HG03025 (cell line): ENCODE measurements around the gene SS18L1.
"Not testable (repeated sequence)": the region's sequence is repeated elsewhere in the genome, so short reads cannot be mapped to it uniquely, and the experiment has no call there.

ENCODE experiments used
- ATAC-seq: cut with Tn5 transposase; IDR thresholded peaks from one replicate; pipeline ENCODE4 v1.9.1; 2021; ENCODE audit warnings: mild to moderate bottlenecking, moderate library complexity; ENCODE audit not compliant: unreplicated experiment, low FRiP score

Gene SS18L1, protein sequence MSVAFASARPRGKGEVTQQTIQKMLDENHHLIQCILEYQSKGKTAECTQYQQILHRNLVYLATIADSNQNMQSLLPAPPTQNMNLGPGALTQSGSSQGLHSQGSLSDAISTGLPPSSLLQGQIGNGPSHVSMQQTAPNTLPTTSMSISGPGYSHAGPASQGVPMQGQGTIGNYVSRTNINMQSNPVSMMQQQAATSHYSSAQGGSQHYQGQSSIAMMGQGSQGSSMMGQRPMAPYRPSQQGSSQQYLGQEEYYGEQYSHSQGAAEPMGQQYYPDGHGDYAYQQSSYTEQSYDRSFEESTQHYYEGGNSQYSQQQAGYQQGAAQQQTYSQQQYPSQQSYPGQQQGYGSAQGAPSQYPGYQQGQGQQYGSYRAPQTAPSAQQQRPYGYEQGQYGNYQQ

DNA sequence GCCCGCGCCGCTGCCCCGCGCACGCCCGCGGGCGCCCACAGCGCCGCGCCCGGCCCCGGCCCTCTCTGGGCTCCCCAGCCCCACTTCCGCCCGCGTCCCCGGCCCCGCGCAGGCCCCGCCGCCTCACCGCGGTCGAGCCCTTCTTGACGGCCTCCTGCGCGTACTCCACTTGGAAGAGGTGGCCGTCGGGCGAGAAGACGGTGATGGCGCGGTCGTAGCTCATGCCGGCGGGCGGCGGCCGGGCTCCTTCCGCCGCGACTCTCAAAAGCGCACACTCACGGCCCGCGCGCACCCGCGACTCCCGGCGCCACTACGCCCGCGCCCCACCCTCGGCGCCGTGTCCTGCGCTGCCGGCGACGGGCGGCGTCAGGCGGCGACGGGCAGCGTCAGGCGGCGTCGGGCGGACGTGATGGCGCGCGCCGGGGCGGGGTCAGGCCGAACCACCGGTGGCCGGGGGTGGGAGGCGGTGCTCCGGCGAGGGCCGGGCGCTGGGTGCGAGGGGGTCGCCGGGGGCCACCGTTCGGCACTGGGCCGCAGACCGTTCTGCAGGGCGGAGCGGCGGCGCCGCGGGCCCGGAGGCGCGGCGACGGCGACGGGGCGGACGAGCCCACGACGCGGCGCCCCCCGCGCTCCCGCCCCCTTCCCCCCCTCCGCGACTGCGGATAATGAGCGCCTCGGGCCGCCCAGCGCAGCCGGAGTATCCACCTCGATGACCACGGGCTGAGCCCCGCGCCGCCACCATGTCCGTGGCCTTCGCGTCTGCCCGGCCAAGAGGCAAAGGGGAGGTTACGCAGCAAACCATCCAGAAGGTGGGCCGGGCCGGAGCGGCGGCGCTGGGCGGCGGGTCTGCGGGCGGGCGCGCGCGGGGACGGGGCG, at the start of gene SS18L1, which contains the start of gene PSMA7:
Gene SS18L1, plus strand, starts transcription at position 689 of the 876 bp plus-strand sequence. Its CDS starts 52 bp downstream, at position 741.
Gene PSMA7, minus strand, starts transcription at position 314 of the 876 bp plus-strand sequence. Its CDS starts 91 bp downstream, at position 223.
- ATAC-seq: peak; percentile 68

DNA sequence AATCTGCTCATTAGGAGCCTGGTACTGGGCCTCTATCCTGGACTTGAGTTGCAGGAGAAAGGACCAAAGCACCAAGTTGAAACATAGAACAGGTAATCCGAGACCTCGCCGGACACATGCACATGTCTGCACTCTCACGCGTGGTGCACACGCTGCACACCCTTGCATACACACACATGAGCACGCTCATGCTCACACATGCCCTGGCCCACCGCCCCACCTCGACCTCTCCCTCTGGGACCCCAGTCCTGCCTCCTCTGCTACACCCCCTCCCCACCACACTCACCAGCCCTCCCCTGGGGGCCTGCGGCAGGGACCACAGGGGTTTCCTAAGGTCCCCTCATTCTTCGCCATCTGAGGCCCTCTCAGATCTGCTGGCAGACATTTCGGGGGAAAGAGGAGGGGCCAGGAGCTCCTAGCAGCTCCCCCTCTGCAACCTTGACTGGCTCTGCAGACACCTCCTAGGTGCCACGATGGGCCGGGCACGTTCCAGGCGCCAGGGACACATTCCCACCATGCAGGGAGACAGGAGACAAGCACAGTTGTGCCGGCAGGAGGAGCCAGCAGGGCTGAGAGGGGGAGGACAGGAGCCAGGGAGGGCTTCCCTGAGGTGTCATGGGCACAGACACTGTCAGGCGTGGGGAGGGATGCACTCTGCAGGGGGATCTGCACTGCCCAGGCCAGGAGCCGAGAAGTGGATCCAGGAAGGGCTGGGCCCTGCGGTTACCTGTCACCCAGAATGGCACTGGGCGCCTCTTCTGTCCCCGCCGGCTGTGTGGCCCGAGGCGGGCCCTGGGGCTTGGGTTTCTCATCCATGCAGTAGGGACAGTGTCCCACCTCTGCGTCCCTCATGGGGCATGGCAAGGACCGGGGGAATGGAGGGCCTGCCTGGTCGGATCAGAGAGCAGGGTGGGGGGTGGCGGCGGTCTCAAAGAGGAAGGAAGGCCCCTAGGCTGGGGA, 46.9 kb upstream of the SS18L1 start:
- ATAC-seq: no peak

DNA sequence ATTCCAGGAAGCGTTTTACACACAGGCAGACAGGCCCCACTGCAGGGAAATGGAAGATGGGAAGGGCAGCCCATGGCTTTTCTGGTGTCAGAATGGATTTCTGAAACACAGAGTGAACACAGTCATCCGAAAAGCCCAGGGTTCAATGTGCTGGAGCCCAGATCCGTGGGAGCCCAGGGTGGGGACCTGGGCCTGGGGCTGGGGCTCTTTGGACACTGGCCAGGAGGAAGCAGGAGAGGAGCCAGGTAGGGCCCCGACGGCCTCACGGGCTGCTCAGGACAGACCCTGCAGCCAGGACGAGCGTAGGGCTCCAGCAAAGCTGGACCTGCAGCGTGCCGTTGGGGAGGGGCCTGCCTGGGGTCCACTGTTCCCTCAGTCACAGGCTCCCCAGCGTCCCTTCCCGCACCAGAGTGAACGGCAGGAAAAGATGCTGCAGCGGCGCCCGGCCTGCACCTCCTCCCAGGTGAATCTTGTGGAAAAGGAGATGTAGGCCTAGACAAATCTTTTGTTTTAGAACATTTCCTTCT, 45.6 kb upstream of the SS18L1 start:
- ATAC-seq: no peak

DNA sequence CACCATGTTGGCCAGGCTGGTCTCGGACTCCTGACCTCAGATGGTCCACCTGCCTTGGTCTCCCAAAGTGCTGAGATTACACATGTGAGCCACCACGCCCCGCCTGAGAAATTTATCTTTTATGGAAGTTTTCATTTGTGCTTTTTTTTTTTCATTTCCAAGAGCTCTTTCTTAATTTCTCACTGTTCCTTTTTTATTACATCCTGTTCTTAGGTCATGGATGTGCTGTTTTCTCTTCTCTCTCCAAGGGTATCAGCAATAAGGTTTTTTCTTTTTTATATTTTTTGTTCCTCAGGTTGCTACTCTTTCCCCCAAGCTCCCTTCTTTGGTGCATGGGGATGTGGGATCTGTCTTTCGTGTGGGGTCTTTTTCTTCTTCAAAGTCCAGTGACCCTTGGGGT, 42.5 kb upstream of the SS18L1 start:
- no peak for ATAC-seq

DNA sequence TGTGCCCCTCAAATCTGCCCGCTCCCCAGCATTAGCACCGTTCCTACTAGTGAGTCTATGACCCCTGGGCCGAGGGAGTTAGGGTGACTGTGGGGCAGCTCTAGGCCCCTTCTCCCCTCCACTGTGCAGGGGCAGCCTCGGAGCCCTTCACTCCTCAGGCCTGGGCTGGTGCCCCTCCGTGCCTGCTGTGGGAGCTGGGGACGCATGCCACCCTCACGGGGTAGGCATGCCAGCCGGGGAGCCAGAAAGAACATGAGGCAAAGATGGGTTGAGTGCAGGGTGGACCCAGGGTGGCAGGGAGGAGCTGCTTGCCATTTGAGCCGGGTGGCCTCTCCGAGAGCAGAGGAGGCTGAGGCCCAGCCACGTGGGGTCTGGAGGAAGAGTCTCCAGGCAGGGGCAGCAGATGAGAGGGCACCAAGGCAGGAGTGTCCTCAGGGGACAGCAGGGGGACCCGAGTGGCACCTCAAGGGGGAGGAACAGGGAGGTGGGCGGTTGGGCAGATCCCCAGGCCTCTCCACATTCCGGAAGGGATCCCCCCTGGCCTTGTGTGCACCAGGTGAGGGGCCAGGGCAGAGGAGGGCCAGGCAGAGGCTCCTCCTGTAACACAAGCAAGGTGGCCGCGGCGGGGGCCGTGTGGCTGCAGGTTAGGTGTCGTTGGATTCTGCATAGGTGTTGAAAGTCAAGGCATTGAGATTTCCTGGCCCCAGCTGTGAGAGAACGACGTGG, 39.9 kb upstream of the SS18L1 start:
- ATAC-seq: no peak

GRCh38 chr20:62104234-62104789, 39.3 kb upstream of the SS18L1 start:
- no peak for ATAC-seq

- no peak for ATAC-seq
Measured at GRCh38 chr20:62104791-62105345, 38.7 kb upstream of the SS18L1 start.

- no peak for ATAC-seq
Measured at GRCh38 chr20:62105592-62105991, 38.0 kb upstream of the SS18L1 start.

- ATAC-seq: no peak
Measured at GRCh38 chr20:62111148-62111547, 32.4 kb upstream of the SS18L1 start.

DNA sequence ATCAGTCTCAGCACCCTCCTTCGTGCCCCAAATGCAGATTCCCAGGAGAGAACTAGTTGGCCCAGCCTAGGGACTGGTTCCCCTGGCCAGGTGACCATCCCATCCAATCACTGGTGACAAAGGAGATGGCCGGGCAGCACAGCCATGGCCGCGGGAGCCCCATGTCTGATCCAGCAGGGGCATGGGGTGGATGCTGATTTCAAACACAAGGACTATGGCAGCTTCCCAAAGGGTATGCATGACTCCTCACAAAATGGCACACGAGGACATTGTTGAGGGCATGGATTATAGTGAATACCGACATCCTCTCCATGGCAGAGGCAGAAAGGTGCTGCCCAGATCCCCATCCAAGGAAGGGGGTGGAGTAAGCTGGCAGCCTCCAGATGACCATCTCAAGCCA, 31.2 kb upstream of the SS18L1 start:
- no peak for ATAC-seq

DNA sequence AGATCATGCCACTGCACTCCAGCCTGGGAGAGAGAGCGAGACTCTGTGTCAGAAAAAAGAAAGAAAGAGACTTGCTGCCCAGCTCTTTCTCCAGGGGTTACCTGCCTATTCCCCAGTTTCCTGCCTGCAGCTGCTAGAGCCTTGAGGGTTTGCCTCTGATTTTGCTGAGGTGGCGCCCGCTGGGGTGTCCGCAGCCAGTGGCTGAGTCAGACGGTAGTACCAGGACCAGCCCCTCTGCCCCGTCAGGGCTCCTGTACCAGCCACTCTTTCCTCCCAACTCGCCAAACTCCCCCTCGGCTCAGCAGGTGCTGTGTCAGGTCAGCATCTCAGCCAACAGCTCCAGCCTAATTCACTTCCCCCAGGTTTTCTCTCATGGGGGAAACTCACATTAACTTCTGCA, 28.7 kb upstream of the SS18L1 start:
- no peak for ATAC-seq

DNA sequence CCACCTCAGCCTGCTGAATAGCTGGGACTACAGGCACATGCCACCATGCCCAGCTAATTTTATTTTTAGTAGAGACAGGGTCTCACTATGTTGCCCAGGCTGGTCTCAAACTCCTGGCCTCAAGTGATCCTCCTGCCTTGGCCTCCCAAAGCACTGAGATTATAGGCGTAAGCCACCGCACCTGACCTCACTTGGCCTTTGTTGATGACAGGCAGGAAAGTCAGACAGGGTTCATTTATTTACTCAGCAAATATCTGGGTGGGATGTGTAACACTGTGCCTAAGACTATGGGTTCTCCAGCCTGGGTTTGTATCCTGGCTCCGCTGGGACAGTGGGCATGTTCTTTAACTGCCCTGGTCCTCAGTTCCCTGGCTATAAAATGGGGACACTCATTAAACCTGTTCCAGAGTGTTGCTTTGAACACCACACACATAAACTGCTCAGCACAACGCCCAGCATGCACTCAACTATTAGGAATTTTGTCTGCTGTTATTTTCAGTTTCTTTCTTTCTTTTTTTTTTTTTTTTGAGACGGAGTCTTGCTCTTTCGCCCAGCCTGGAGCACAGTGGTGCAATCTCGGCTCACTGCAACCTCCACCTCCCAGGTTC, 27.7 kb upstream of the SS18L1 start:
- ATAC-seq: not testable (repeated sequence)

GRCh38 chr20:62116558-62117361, 26.8 kb upstream of the SS18L1 start:
- no peak for ATAC-seq

DNA sequence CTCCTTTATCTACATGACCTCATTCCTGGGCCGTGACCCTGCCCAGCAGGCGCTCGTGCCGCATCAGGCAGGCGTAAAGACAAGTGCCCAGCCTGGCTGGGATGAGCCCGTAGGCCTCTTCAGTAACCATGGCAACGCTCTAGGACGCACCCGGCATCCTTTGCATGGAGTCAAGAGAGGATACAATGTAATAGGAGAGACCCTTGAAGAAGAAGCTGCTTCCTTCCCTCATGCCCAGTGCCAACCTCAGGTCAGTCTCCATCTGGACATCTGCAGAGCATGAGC, 26.3 kb upstream of the SS18L1 start:
- ATAC-seq: no peak

DNA sequence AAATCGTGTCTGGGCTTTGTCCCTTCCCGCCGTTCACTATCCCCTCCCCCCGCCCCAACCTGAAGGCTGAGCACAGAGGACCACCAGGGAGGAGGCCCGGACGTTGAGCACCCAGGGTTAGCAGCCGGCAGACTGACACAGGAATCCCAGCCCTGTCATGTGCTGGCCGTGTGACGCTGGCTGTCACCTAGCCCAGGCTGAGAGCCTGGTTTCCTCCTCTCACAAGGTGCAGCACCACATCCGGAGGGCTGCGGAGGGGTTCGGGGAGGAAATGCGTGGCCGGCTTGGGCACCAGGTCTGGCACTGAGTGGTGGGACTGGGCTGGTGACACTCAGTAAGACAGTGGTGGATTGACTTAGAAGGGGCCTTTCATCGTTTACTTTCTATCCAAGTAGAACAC, 25.9 kb upstream of the SS18L1 start:
- ATAC-seq: no peak

DNA sequence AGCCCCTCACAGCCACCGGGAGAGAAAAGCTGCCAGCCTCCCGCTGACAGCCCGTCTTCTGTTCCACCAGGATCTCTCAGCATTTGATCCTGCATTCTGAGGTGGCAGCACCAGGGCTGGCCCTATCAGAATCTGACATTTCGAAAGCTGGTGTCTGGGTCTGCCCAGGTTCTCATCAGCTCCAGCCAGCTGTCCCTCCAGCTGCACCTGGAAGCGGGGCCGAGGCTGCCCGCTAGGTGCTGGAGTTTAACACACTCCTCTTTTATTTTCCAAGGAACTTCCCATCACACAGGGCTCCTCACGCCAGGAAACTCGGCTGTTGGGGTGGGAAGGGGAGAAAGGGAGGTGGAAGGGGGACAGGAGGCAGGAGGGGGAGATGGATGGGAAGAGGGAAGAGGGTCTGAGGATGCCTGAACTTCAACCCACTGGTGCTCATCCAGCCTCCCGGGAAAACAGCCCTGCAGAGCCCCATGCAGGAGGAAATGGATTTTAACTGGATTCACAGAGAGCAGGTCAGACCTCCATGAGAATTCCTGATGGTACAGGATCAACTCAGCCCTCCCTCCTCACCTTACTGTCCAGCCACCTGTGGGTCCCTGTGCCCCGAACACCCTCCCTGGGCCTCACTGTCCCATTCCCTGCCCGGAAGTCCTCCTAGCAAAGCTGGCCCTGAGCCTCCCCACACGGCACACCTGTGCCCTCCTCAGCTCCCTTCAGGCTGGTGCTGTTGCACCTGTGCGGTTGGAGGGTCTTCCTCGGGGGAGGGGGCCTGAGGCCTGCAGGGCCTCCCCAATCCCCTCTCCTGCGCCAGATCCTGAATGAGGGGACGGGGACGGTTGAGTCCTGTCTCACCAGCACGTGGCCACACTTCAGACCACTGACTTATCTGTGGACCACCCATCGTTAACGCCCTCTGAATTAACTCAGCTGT, 25.2 kb upstream of the SS18L1 start:
- no peak for ATAC-seq

GRCh38 chr20:62119115-62119514, 24.5 kb upstream of the SS18L1 start:
- ATAC-seq: no peak
